Stimulated activated CD4-positive, alpha-beta T cell treated with anti-CD3 and anti-CD28 coated beads, TNF-alpha, amount 100 ng/mL, for 1 hour (primary cell): ENCODE measurements around the gene POLR2E.
"Not testable (repeated sequence)": the region's sequence is repeated elsewhere in the genome, so short reads cannot be mapped to it uniquely, and the experiment has no call there.

Source experiments
- DNase-seq, 3 donors: peaks; one replicate each; pipeline ENCODE4 v3.0.0-alpha.2; 2020; ENCODE audit warnings: low read depth in 3 of 3, low spot score in 1 of 3

POLR2E gene

GRCh38 chr19:1126984-1127760, 32.0 kb upstream of the POLR2E start:
- no peak for DNase-seq

GRCh38 chr19:1125601-1126467, 30.7 kb upstream of the POLR2E start:
- no peak for DNase-seq

GRCh38 chr19:1123885-1124677, 28.9 kb upstream of the POLR2E start:
- DNase-seq: no peak

GRCh38 chr19:1123381-1123780, 28.2 kb upstream of the POLR2E start:
- no peak for DNase-seq

- DNase-seq: no peak
Measured at GRCh38 chr19:1122972-1123363, 27.8 kb upstream of the POLR2E start.

GRCh38 chr19:1122021-1122971, 27.1 kb upstream of the POLR2E start:
- no peak for DNase-seq

- no peak for DNase-seq
Measured at GRCh38 chr19:1121395-1121794, 26.2 kb upstream of the POLR2E start.

GRCh38 chr19:1119475-1120217, 24.5 kb upstream of the POLR2E start:
- DNase-seq: no peak

- no peak for DNase-seq
Measured at GRCh38 chr19:1118999-1119398, 23.8 kb upstream of the POLR2E start.

GRCh38 chr19:1117654-1118053, 22.5 kb upstream of the POLR2E start:
- no peak for DNase-seq

GRCh38 chr19:1116726-1117581, 21.8 kb upstream of the POLR2E start:
- no peak for DNase-seq

- DNase-seq: no peak
Measured at GRCh38 chr19:1115646-1116420, 20.7 kb upstream of the POLR2E start.

GRCh38 chr19:1114728-1115127, 19.6 kb upstream of the POLR2E start:
- DNase-seq: not testable (repeated sequence)

GRCh38 chr19:1113986-1114483, 18.9 kb upstream of the POLR2E start:
- no peak for DNase-seq

- peak; percentile 49 to 74 (median 52) for DNase-seq
Measured at GRCh38 chr19:1113030-1113985, 18.1 kb upstream of the POLR2E start.

- no peak for DNase-seq
Measured at GRCh38 chr19:1112268-1113029, 17.3 kb upstream of the POLR2E start.
